HG03571 (cell line): ENCODE data around the gene SLC25A40.

Experiments used
- ATAC-seq: cut with Tn5 transposase; IDR thresholded peaks from one replicate; pipeline ENCODE4 v1.9.1; 2021; ENCODE audit not compliant: unreplicated experiment

SLC25A40 gene

GRCh38 chr7:87785368-87785995 is 90.7 kb downstream of the SLC25A40 start:
- ATAC-seq, result no peak

GRCh38 chr7:87784424-87784823 is 91.7 kb downstream of the SLC25A40 start:
- ATAC-seq, result no peak
